Measurements from ENCODE around the gene NF1. TPM values are rescaled to one million over a fixed set of nuclear protein-coding genes. Genes with fewer than 3 reads are reported as not detected.

NF1 gene
- total RNA-seq, 1 donor from 2014 or later: 53.7 TPM

DNA sequence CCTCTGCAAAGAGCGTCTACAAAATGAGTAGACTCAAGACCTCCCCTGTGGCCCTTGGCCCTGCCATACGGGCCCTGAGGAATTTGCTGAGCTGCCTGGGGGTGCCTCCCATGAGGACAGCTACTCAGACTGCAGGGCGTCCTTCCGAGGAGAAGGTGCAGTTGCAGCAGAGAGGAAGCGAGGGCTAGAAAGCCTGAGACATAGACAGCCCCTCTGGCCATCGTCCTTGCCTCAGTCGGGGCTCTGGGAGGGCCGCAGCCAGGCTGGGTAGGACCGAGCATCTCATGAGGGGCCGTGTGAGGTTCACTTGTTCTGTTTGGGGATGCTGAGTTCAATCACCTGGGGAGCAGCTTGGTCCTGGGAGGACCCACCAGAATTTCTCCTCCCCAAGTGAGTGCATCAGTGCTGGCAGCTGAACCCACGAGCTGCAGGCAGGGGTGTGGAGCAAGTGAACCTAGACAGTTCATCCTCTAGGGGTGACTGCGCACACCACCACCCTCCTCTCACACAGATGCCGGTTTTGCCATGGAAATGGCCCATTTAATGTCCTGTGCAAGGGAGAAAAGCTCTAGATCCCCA lies 317.0 kb downstream of the NF1 start:
- Histone ChIP-seq H3K4me1 (ENCODE audit: insufficient read depth, low read length) (no peaks in the 10 kb centered on the region), H3K4me3 (ENCODE audit: insufficient read depth, low read depth, low read length) (no peak overlapping the region), H3K27me3 (ENCODE audit: insufficient read depth, low read length) (peaks cover 4% of the 10 kb centered on the region), H4K20me1 (ENCODE audit: insufficient read depth, low read length) (no peaks in the 10 kb centered on the region), H2AFZ (ENCODE audit: low read depth, low read length) (no peak overlapping the region), H3K9me3 (ENCODE audit: insufficient read depth, low read depth, low read length) (no peaks in the 10 kb centered on the region), H3K9ac (ENCODE audit: low read length) (no peak overlapping the region), H3K36me3 (ENCODE audit: insufficient read depth, low read length) (no peaks in the 10 kb centered on the region), H3K79me2 (ENCODE audit: insufficient read depth, low read length) (no peaks in the 10 kb centered on the region), H3K27ac (ENCODE audit: low read depth, low read length) (no peak overlapping the region), H3K4me2 (ENCODE audit: low read length) (no peak overlapping the region)
- Mint-ChIP-seq H3K27me3 (ENCODE audit: low read depth, unreplicated experiment) (peaks cover 30% of the 10 kb centered on the region), H3K9me3 (ENCODE audit: unreplicated experiment) (no peaks in the 10 kb centered on the region), H3K36me3 (ENCODE audit: low read depth, unreplicated experiment) (no peaks in the 10 kb centered on the region), H3K4me1 (ENCODE audit: low read depth, unreplicated experiment) (peaks cover 10% of the 10 kb centered on the region), H3K27ac (ENCODE audit: unreplicated experiment) (no peak overlapping the region), H3K4me3 (ENCODE audit: unreplicated experiment) (no peak overlapping the region)
- DNase-seq (ENCODE audit: low read depth) (no peak), FAIRE-seq (no peak)
- no peak for TF ChIP-seq EZH2 (IDR thresholded peaks at IDR 0.05; ENCODE audit: insufficient read depth, low read length)
- TF ChIP-seq, protein P1, sequence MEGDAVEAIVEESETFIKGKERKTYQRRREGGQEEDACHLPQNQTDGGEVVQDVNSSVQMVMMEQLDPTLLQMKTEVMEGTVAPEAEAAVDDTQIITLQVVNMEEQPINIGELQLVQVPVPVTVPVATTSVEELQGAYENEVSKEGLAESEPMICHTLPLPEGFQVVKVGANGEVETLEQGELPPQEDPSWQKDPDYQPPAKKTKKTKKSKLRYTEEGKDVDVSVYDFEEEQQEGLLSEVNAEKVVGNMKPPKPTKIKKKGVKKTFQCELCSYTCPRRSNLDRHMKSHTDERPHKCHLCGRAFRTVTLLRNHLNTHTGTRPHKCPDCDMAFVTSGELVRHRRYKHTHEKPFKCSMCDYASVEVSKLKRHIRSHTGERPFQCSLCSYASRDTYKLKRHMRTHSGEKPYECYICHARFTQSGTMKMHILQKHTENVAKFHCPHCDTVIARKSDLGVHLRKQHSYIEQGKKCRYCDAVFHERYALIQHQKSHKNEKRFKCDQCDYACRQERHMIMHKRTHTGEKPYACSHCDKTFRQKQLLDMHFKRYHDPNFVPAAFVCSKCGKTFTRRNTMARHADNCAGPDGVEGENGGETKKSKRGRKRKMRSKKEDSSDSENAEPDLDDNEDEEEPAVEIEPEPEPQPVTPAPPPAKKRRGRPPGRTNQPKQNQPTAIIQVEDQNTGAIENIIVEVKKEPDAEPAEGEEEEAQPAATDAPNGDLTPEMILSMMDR (IDR thresholded peaks at IDR 0.05; ENCODE audit: insufficient read depth, low read depth, low read length): no peak

DNA sequence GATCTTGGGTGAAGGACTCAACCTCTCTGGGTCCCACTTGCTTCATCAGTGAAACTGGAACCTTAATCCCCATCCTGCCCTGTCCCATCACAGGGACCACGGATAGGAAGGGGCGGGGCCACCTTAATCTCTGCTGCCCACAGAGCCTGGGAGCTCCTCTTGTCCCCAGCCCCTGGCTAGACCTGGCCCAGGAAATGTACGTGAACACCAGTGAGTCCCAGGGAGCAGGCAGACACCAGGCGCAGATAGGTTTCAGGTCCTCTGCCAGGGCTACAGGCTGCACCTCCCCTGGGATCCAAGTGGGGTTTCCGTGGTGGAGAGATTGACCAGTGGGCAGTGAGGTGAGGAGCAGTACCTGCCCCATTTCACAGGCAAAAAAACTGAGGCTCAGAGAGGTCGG lies 317.7 kb downstream of the NF1 start:
- Mint-ChIP-seq H3K36me3 (ENCODE audit: low read depth, unreplicated experiment) (no peaks in the 10 kb centered on the region), H3K4me1 (ENCODE audit: low read depth, unreplicated experiment) (peaks cover 10% of the 10 kb centered on the region), H3K27me3 (ENCODE audit: low read depth, unreplicated experiment) (peaks cover 30% of the 10 kb centered on the region), H3K9me3 (ENCODE audit: unreplicated experiment) (no peaks in the 10 kb centered on the region), H3K27ac (ENCODE audit: unreplicated experiment) (no peak overlapping the region), H3K4me3 (ENCODE audit: unreplicated experiment) (no peak overlapping the region)
- no peak for DNase-seq (ENCODE audit: low read depth)
- Histone ChIP-seq H3K9me3 (ENCODE audit: insufficient read depth, low read depth, low read length) (no peaks in the 10 kb centered on the region), H3K9ac (ENCODE audit: low read length) (no peak overlapping the region), H3K4me2 (ENCODE audit: low read length) (no peak overlapping the region), H3K4me3 (ENCODE audit: insufficient read depth, low read depth, low read length) (no peak overlapping the region), H3K27me3 (ENCODE audit: insufficient read depth, low read length) (peaks cover 3% of the 10 kb centered on the region), H3K4me1 (ENCODE audit: insufficient read depth, low read length) (no peaks in the 10 kb centered on the region), H4K20me1 (ENCODE audit: insufficient read depth, low read length) (no peaks in the 10 kb centered on the region), H3K36me3 (ENCODE audit: insufficient read depth, low read length) (no peaks in the 10 kb centered on the region), H3K27ac (ENCODE audit: low read depth, low read length) (no peak overlapping the region), H3K79me2 (ENCODE audit: insufficient read depth, low read length) (no peaks in the 10 kb centered on the region), H2AFZ (ENCODE audit: low read depth, low read length) (no peak overlapping the region)
- TF ChIP-seq, protein P1 (IDR thresholded peaks at IDR 0.05; ENCODE audit: insufficient read depth, low read depth, low read length): no peak
- no peak for TF ChIP-seq EZH2 (IDR thresholded peaks at IDR 0.05; ENCODE audit: insufficient read depth, low read length)
- no peak for FAIRE-seq

DNA sequence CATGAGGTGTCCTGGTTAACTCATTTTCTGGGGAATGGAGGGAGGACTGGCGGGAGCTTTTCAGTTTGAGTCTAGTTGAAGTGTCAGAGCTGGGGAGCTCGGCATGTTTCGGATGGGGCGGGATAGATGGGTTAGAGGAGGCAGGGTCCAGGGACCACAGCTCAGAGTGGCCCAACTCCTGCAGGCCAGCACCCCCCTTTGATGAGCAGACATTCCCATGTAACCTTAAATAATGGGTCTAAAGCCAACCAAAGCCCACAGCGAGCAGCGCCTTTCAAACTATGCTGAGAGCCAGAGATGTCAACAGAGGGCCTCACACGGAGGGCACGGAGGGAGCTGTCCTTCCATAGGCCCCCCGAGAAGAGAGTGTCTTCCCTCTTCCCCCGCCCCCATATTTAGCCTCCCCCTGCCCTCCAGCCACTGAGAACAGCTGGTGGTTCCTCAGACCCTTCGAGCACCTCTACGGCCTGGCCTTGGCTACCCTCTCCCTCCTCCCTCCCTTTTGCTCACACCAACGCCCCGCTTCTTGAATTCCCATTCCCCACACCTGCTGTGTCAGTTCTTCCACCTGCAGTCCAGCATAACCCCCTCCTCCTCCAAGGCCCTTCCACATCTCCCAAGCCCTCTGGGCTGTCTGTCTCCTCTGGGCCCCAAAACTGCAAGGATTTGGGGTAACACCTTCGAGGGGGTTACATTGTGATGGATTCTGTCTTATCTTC lies 318.5 kb downstream of the NF1 start:
- Histone ChIP-seq H3K79me2 (ENCODE audit: insufficient read depth, low read length) (no peaks in the 10 kb centered on the region), H4K20me1 (ENCODE audit: insufficient read depth, low read length) (no peaks in the 10 kb centered on the region), H2AFZ (ENCODE audit: low read depth, low read length) (no peak overlapping the region), H3K4me2 (ENCODE audit: low read length) (peak overlapping the region; percentile 3), H3K27ac (ENCODE audit: low read depth, low read length) (no peak overlapping the region), H3K9ac (ENCODE audit: low read length) (no peak overlapping the region), H3K9me3 (ENCODE audit: insufficient read depth, low read depth, low read length) (no peaks in the 10 kb centered on the region), H3K27me3 (ENCODE audit: insufficient read depth, low read length) (peaks cover 3% of the 10 kb centered on the region), H3K36me3 (ENCODE audit: insufficient read depth, low read length) (no peaks in the 10 kb centered on the region), H3K4me3 (ENCODE audit: insufficient read depth, low read depth, low read length) (no peak overlapping the region), H3K4me1 (ENCODE audit: insufficient read depth, low read length) (no peaks in the 10 kb centered on the region)
- Mint-ChIP-seq H3K9me3 (ENCODE audit: unreplicated experiment) (no peaks in the 10 kb centered on the region), H3K27ac (ENCODE audit: unreplicated experiment) (peak overlapping the region; percentile 81), H3K36me3 (ENCODE audit: low read depth, unreplicated experiment) (no peaks in the 10 kb centered on the region), H3K4me1 (ENCODE audit: low read depth, unreplicated experiment) (peaks cover 10% of the 10 kb centered on the region), H3K4me3 (ENCODE audit: unreplicated experiment) (peak overlapping the region; percentile 50), H3K27me3 (ENCODE audit: low read depth, unreplicated experiment) (peaks cover 28% of the 10 kb centered on the region)
- TF ChIP-seq, protein P1 (IDR thresholded peaks at IDR 0.05; ENCODE audit: insufficient read depth, low read depth, low read length): no peak
- TF ChIP-seq EZH2 (IDR thresholded peaks at IDR 0.05; ENCODE audit: insufficient read depth, low read length): no peak
- FAIRE-seq (no peak), DNase-seq (ENCODE audit: low read depth) (no peak)

All from astrocyte (in vitro differentiated cells and primary cell).